Colon (tissue), 2 donors: ENCODE measurements around the gene DEGS2.

Source experiments
- FAIRE-seq: peaks from 2 replicates; lab custom pipeline; 2012; peaks lifted over from hg19 to GRCh38; lab: Jason Lieb, UNC
- donor health status: control.
- donor health status: control.

Gene DEGS2

DNA sequence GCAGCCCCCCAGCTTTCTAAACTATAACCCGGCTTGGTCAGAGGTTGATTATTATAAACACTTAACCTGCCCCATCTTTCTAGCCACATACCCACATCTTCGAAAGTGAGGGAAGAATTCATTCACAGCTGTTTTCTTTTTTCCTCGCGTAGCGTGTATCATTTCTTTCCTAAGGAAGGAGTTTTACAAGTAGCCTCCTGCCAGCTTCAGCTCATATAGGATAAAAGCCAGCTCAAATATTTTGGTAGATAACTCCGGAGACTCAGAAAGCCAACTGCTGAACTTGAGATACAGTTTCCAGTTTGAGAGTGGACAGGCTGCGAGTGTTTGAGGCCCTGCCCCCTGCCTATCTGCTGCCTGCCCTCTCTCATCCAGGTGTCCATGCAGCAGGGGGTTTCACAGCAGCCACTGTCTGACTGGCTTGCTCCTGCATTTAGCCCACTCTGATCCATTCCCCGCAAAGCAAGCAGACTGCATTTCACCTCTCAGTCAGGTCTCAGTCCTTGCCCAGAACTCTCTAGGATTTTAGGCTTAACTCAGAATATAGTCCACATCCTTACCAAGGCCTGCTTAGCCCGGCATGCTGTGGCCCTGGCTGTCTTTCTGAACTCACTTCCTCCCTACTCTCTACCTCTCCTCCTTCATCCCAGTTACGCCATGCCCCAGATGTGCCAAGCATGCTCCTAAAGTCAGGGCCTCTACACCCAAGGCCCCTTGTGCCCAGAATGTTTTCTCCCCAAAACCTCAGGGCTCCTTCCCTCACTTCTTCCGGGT is 47.3 kb downstream of the DEGS2 start:
- FAIRE-seq: no peak

GRCh38 chr14:100110816-100111215 is 48.6 kb downstream of the DEGS2 start:
- no peak for FAIRE-seq

GRCh38 chr14:100109594-100109955 is 49.9 kb downstream of the DEGS2 start:
- FAIRE-seq: no peak

DNA sequence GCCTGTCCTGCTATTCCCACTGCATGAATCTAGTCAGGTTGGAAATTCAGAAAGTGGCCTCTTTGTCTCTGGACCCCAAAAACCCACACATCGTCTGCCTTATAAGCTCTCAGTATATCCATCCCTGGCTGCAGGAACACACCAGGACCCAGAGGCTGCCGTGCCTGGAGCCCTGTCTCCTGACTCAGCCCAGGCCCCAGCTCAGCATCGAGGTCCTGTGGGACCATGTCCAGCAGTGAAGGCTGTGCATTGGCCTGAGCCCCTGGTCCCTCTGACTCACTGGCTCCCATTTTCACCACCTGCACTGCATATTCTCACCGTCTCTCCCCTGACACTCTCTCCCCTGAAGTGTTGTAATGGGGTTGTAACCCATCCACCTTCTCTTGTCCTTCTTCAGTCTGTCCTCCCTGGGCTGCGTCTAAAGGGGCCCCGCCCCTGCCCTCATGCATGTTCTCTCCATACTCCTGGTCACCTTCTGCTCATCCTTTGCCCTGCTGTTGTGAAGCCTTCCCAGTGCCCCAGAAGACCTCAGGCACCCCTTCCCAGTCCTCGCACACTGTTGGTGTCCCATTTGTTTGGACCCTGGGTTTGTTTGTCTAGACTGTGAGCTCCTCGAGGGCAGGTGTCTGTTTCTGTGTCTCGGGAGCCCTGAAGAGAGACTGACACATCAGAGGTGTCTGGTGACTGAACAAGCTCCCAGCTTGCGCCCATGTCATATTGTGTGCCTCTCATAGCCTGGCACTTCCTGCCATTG is 50.4 kb downstream of the DEGS2 start:
- no peak for FAIRE-seq

- FAIRE-seq: no peak
Observed at GRCh38 chr14:100108042-100108825, 51.2 kb downstream of the DEGS2 start.

GRCh38 chr14:100107236-100107635 is 52.2 kb downstream of the DEGS2 start:
- no peak for FAIRE-seq

DNA sequence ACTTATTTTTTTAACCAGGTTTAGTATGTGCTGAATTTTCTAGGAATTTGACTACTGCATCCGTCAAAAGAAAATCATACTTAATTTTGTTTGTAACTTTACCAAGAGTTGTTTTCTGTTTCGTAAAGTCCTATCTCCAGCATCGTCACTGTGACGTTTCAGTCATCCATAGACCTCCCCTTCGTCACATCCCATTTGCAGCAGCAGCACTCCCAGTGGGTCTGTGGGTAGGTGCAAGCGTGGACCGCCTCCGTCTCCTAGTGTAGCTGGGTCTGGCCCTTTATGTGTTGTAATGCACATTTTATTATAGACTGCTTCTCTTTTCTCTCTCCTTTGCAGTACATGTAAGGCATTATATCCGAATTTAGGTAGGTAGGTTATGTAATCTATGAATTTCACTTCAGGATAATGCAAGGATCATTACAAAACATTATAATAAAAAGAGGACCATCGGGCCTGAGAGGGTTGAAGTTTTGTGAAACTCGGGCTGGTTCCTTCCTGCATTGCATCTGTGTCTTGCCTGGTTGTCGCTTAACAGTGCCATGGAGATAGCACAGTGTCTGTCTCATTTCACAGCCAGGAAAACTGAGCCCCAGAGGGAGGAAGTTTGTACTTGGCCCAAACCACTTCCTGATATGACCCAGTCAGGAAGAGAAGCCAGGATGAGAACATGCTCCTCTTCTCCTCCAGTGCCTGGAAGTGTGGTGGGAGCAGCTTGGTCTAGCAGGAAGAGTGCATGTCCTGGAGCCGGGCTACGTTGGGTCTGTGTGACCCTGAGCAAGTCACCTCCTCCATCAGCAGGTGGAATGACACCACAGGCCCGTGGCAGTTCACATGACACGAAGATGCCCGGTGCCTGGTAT is 53.0 kb downstream of the DEGS2 start:
- no peak for FAIRE-seq

GRCh38 chr14:100105357-100106169 is 53.9 kb downstream of the DEGS2 start:
- no peak for FAIRE-seq

- no peak for FAIRE-seq
Observed at GRCh38 chr14:100104523-100105300, 54.7 kb downstream of the DEGS2 start.

DNA sequence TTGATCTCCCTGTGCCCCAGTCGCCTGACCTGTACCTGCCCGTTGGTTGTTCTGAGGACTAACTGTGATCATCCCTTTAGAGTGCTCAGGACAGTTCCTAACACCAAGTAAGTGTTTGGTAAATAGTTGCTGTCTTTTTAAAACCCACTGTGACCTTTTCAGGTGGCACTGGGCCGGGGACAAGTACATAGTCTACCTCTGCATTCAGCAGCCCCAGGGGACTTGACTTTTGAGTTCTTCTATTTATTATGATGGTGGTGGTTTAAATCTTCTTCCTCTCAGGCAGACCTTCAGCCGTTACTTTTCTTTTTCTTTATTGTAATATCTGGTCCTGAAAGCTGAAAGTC is 55.5 kb downstream of the DEGS2 start:
- no peak for FAIRE-seq

GRCh38 chr14:100103250-100104005 is 56.0 kb downstream of the DEGS2 start:
- no peak for FAIRE-seq

DNA sequence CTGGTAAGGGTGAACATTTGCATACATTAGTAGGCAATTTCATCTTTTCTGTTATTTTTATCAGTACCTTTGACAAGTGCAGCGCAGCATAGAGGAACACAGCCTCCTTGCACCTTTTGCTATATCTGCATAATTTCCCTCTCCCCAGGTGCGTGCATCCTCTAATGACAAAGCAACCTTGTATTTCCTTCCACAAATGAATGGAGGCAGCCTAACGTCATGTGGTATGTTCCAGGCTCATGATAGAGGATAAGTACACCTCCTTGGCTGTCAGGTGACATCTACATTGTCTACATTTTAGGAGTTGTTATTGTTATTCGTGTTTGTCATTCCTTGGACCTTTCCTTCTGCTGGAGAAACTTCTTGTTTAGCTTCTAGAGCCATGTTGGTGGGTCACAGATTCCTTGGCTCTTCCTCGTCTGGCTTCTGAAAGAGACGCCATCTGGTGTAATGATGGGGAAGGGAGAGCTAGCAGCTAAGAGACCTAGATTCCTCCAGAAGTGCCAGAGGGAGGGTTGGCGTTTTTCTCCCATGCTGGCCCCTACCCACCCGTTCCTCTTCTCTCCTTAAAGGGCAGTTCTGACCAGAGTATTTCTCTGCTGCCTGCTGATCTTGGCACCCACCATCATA is 57.2 kb downstream of the DEGS2 start:
- FAIRE-seq: no peak

GRCh38 chr14:100100032-100100703 is 59.3 kb downstream of the DEGS2 start:
- no peak for FAIRE-seq

DNA sequence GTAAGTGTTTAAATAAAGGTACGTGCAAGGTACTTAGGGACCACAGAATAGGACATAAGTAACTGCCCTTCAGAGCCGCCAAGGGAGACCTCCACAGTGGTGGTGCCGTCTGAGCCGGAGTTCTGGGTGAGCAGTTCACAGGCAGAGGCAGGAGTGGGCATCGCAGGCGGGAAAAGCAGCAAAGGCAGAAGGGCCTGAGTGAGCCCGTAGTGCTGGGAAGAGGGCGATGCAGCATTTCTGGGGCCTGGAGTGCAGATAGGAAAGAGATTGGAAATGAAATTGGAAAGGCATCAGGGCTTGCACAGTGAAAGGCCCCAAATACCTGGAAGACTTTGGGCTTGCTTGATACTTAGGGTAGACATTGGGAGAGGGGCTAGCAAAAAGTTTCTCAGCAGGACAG is 61.3 kb downstream of the DEGS2 start:
- FAIRE-seq: no peak

- FAIRE-seq: no peak
Observed at GRCh38 chr14:100096656-100097055, 62.8 kb downstream of the DEGS2 start.
